Measurements from ENCODE around the gene LPGAT1.

The LPGAT1 gene

GRCh38 chr1:211828584-211829342, 1.8 kb downstream of the LPGAT1 start:
- DNase-seq (ENCODE audit: low read depth) = no peak

- no peak for DNase-seq (ENCODE audit: low read depth)
Observed at GRCh38 chr1:211827051-211827450, 3.5 kb downstream of the LPGAT1 start.

GRCh38 chr1:211825980-211826379, 4.6 kb downstream of the LPGAT1 start:
- DNase-seq (ENCODE audit: low read depth) = no peak

- DNase-seq (ENCODE audit: low read depth) = no peak
Observed at GRCh38 chr1:211822677-211823407, 7.7 kb downstream of the LPGAT1 start.

- no peak for DNase-seq (ENCODE audit: low read depth)
Observed at GRCh38 chr1:211816586-211816985, 14.0 kb downstream of the LPGAT1 start.

GRCh38 chr1:211814313-211814712, 16.2 kb downstream of the LPGAT1 start:
- DNase-seq (ENCODE audit: low read depth) = no peak

GRCh38 chr1:211813590-211813989, 17.0 kb downstream of the LPGAT1 start:
- DNase-seq (ENCODE audit: low read depth) = no peak

GRCh38 chr1:211812584-211812983, 18.0 kb downstream of the LPGAT1 start:
- no peak for DNase-seq (ENCODE audit: low read depth)

- no peak for DNase-seq (ENCODE audit: low read depth)
Observed at GRCh38 chr1:211811848-211812247, 18.7 kb downstream of the LPGAT1 start.

GRCh38 chr1:211811126-211811525, 19.4 kb downstream of the LPGAT1 start:
- no peak for DNase-seq (ENCODE audit: low read depth)

- DNase-seq (ENCODE audit: low read depth) = no peak
Observed at GRCh38 chr1:211808475-211808874, 22.1 kb downstream of the LPGAT1 start.

GRCh38 chr1:211804915-211805314, 25.6 kb downstream of the LPGAT1 start:
- DNase-seq (ENCODE audit: low read depth) = no peak

GRCh38 chr1:211800925-211801607, 29.5 kb downstream of the LPGAT1 start:
- DNase-seq (ENCODE audit: low read depth) = no peak

- DNase-seq (ENCODE audit: low read depth) = no peak
Observed at GRCh38 chr1:211797994-211798393, 32.6 kb downstream of the LPGAT1 start.

GRCh38 chr1:211791979-211792378, 38.6 kb downstream of the LPGAT1 start:
- no peak for DNase-seq (ENCODE audit: low read depth)

GRCh38 chr1:211789641-211790464, 40.7 kb downstream of the LPGAT1 start:
- no peak for DNase-seq (ENCODE audit: low read depth)

- DNase-seq (ENCODE audit: low read depth) = no peak
Observed at GRCh38 chr1:211788626-211789025, 41.9 kb downstream of the LPGAT1 start.

- no peak for DNase-seq (ENCODE audit: low read depth)
Observed at GRCh38 chr1:211783897-211784296, 46.7 kb downstream of the LPGAT1 start.

GRCh38 chr1:211783266-211783665, 47.3 kb downstream of the LPGAT1 start:
- no peak for DNase-seq (ENCODE audit: low read depth)

GRCh38 chr1:211781260-211781659, 49.3 kb downstream of the LPGAT1 start:
- no peak for DNase-seq (ENCODE audit: low read depth)

- DNase-seq (ENCODE audit: low read depth) = no peak
Observed at GRCh38 chr1:211775170-211775569, 55.4 kb downstream of the LPGAT1 start.

GRCh38 chr1:211764701-211765100, 65.9 kb downstream of the LPGAT1 start:
- no peak for DNase-seq (ENCODE audit: low read depth)

Data from activated T-helper 1 cell treated with Interleukin-2 at 50 U/mL for 16 hours (primary cell).